Effector memory CD8-positive, alpha-beta T cell (primary cell): ENCODE measurements around the gene GLMP.

Experiments
- ATAC-seq: fragments of 150-1000 bp; cut with Tn5 transposase; replicated peaks from 2 replicates; pipeline ENCODE4 v1.10.0; 2021; ENCODE audit warnings: mild to moderate bottlenecking, moderate library complexity
- DNase-seq, 3 experiments: peaks; one replicate each; pipeline ENCODE4 v3.0.0; 2021
- H3K27ac Mint-ChIP-seq, 2 donors: one replicate each; pipeline ENCODE4 v1.8.0; 2022; ENCODE audit warnings: mild to moderate bottlenecking in 2 of 2, mixed read lengths in 2 of 2, moderate library complexity in 2 of 2
- H3K27me3 Mint-ChIP-seq, 2 donors: one replicate each; pipeline ENCODE4 v1.8.0; 2022; ENCODE audit warnings: mixed read lengths in 2 of 2
- H3K36me3 Mint-ChIP-seq: one replicate; pipeline ENCODE4 v1.8.0; 2022; ENCODE audit warnings: mild to moderate bottlenecking, moderate library complexity, mixed read lengths; ENCODE audit not compliant: insufficient read depth
- H3K4me1 Mint-ChIP-seq, 2 donors: one replicate each; pipeline ENCODE4 v1.8.0; 2022; ENCODE audit warnings: low read depth in 2 of 2, mixed read lengths in 2 of 2
- H3K4me3 Mint-ChIP-seq, 2 donors: one replicate each; pipeline ENCODE4 v1.8.0; 2022; ENCODE audit warnings: mild to moderate bottlenecking in 2 of 2, mixed read lengths in 2 of 2, moderate library complexity in 2 of 2
- H3K9me3 Mint-ChIP-seq, 2 donors: one replicate each; pipeline ENCODE4 v1.8.0; 2022; ENCODE audit warnings: mixed read lengths in 2 of 2

GLMP gene

GRCh38 chr1:156258859-156259258 is 36.6 kb downstream of the GLMP start:
- Mint-ChIP-seq H3K27me3 (no peaks in the 10 kb centered on the region), H3K9me3 (no peaks in the 10 kb centered on the region), H3K4me1 (peaks cover 0 to 5% of the 10 kb centered on the region in 2 donors), H3K4me3 (no peak overlapping the region), H3K36me3 (peaks cover 80% of the 10 kb centered on the region), H3K27ac (no peak overlapping the region)
- no peak for ATAC-seq
- DNase-seq: no peak

GRCh38 chr1:156257711-156258110 is 37.8 kb downstream of the GLMP start:
- Mint-ChIP-seq H3K9me3 (no peaks in the 10 kb centered on the region), H3K4me1 (peaks cover 0 to 5% of the 10 kb centered on the region in 2 donors), H3K36me3 (peaks cover 77% of the 10 kb centered on the region), H3K27ac (peak overlapping the region in 1 of 2 donors; percentile 35), H3K4me3 (no peak overlapping the region), H3K27me3 (no peaks in the 10 kb centered on the region)
- DNase-seq (no peak), ATAC-seq (peak; percentile 22)

GRCh38 chr1:156253634-156254033 is 41.8 kb downstream of the GLMP start:
- ATAC-seq: no peak
- H3K27me3 Mint-ChIP-seq: no peaks in the 10 kb centered on the region
- no peaks in the 10 kb centered on the region for H3K4me1 Mint-ChIP-seq
- H3K27ac Mint-ChIP-seq: peak overlapping the region; percentile 12 to 76
- peaks cover 57% of the 10 kb centered on the region for H3K36me3 Mint-ChIP-seq
- DNase-seq: no peak
- no peak overlapping the region for H3K4me3 Mint-ChIP-seq
- no peaks in the 10 kb centered on the region for H3K9me3 Mint-ChIP-seq

- Mint-ChIP-seq H3K4me1 (peaks cover 0 to 3% of the 10 kb centered on the region in 2 donors), H3K9me3 (no peaks in the 10 kb centered on the region), H3K27ac (no peak overlapping the region), H3K36me3 (peaks cover 45% of the 10 kb centered on the region), H3K4me3 (no peak overlapping the region), H3K27me3 (no peaks in the 10 kb centered on the region)
- no peak for DNase-seq
- no peak for ATAC-seq
Measured at GRCh38 chr1:156251527-156251926, 44.0 kb downstream of the GLMP start.

GRCh38 chr1:156249593-156249992 is 45.9 kb downstream of the GLMP start:
- H3K36me3 Mint-ChIP-seq: peaks cover 44% of the 10 kb centered on the region
- ATAC-seq: no peak
- no peak for DNase-seq
- no peaks in the 10 kb centered on the region for H3K27me3 Mint-ChIP-seq
- no peak overlapping the region for H3K4me3 Mint-ChIP-seq
- H3K4me1 Mint-ChIP-seq: peaks cover 14% of the 10 kb centered on the region in 2 donors
- H3K27ac Mint-ChIP-seq: peak overlapping the region; percentile 62 to 69
- H3K9me3 Mint-ChIP-seq: no peaks in the 10 kb centered on the region

- Mint-ChIP-seq H3K36me3 (peaks cover 46% of the 10 kb centered on the region), H3K4me3 (peak overlapping the region in 1 of 2 donors; percentile 19), H3K9me3 (no peaks in the 10 kb centered on the region), H3K27ac (peak overlapping the region in 1 of 2 donors; percentile 80), H3K4me1 (peaks cover 15 to 18% of the 10 kb centered on the region in 2 donors), H3K27me3 (no peaks in the 10 kb centered on the region)
- DNase-seq (no peak), ATAC-seq (no peak)
Measured at GRCh38 chr1:156248323-156248683, 47.2 kb downstream of the GLMP start.

- Mint-ChIP-seq H3K4me3 (peak within 1 kb of the TSS in 1 of 2 donors; percentile 41), H3K27ac (peak within 1 kb of the TSS; percentile 60 to 80)
Measured at GRCh38 chr1:156247460-156248322, 47.8 kb downstream of the GLMP start, which contains the start of gene PAQR6. TSS of gene PAQR6 (minus strand) at chr1:156248056. CDS start at chr1:156246731, 1,325 bp downstream.

GRCh38 chr1:156246781-156247459 is 48.6 kb downstream of the GLMP start:
- no peak for DNase-seq
- Mint-ChIP-seq H3K27me3 (no peaks in the 10 kb centered on the region), H3K9me3 (no peaks in the 10 kb centered on the region), H3K27ac (peak overlapping the region in 1 of 2 donors; percentile 60), H3K36me3 (peaks cover 39% of the 10 kb centered on the region), H3K4me1 (peaks cover 15 to 18% of the 10 kb centered on the region in 2 donors), H3K4me3 (peak overlapping the region in 1 of 2 donors; percentile 41)
- ATAC-seq: no peak

More at GRCh38 chr1:156247460-156248322, 47.8 kb downstream of the GLMP start, which contains the start of gene PAQR6:
- Mint-ChIP-seq H3K9me3 (no peaks in the 10 kb centered on the region), H3K4me1 (peaks cover 15 to 18% of the 10 kb centered on the region in 2 donors), H3K27me3 (no peaks in the 10 kb centered on the region), H3K36me3 (peaks cover 41% of the 10 kb centered on the region)
- no peak for ATAC-seq
- DNase-seq: no peak

GRCh38 chr1:156246241-156246780 is 49.2 kb downstream of the GLMP start:
- peaks cover 45% of the 10 kb centered on the region for H3K36me3 Mint-ChIP-seq
- H3K27me3 Mint-ChIP-seq: no peaks in the 10 kb centered on the region
- H3K4me3 Mint-ChIP-seq: peak overlapping the region; percentile 90
- ATAC-seq (no peak), DNase-seq (no peak)
- peak overlapping the region in 1 of 2 donors; percentile 41 for H3K27ac Mint-ChIP-seq
- no peaks in the 10 kb centered on the region for H3K9me3 Mint-ChIP-seq
- H3K4me1 Mint-ChIP-seq: peaks cover 15 to 18% of the 10 kb centered on the region in 2 donors

- DNase-seq (peak; percentile 27 to 33 (median 30)), ATAC-seq (peak; percentile 82)
- Mint-ChIP-seq H3K36me3 (peaks cover 40% of the 10 kb centered on the region), H3K27ac (peak overlapping the region; percentile 70 to 86), H3K27me3 (no peaks in the 10 kb centered on the region), H3K9me3 (no peaks in the 10 kb centered on the region), H3K4me3 (peak overlapping the region; percentile 90), H3K4me1 (peaks cover 15 to 21% of the 10 kb centered on the region in 2 donors)
Measured at GRCh38 chr1:156245451-156246232, 49.8 kb downstream of the GLMP start.

GRCh38 chr1:156244712-156245111 is 50.8 kb downstream of the GLMP start:
- H3K4me1 Mint-ChIP-seq: peaks cover 15 to 24% of the 10 kb centered on the region in 2 donors
- ATAC-seq: no peak
- H3K27ac Mint-ChIP-seq: peak overlapping the region; percentile 70 to 86
- H3K36me3 Mint-ChIP-seq: peaks cover 37% of the 10 kb centered on the region
- H3K27me3 Mint-ChIP-seq: no peaks in the 10 kb centered on the region
- H3K9me3 Mint-ChIP-seq: no peaks in the 10 kb centered on the region
- peak overlapping the region; percentile 90 for H3K4me3 Mint-ChIP-seq
- DNase-seq: no peak

- peaks cover 15 to 26% of the 10 kb centered on the region in 2 donors for H3K4me1 Mint-ChIP-seq
- no peaks in the 10 kb centered on the region for H3K27me3 Mint-ChIP-seq
- ATAC-seq (no peak), DNase-seq (no peak)
- H3K27ac Mint-ChIP-seq: peak overlapping the region in 1 of 2 donors; percentile 70
- H3K36me3 Mint-ChIP-seq: peaks cover 39% of the 10 kb centered on the region
- peak overlapping the region; percentile 90 for H3K4me3 Mint-ChIP-seq
- no peaks in the 10 kb centered on the region for H3K9me3 Mint-ChIP-seq
Measured at GRCh38 chr1:156244126-156244525, 51.4 kb downstream of the GLMP start.

GRCh38 chr1:156242738-156243137 is 52.7 kb downstream of the GLMP start:
- Mint-ChIP-seq H3K36me3 (peaks cover 40% of the 10 kb centered on the region), H3K9me3 (no peaks in the 10 kb centered on the region), H3K27me3 (no peaks in the 10 kb centered on the region), H3K4me3 (no peak overlapping the region), H3K27ac (peak overlapping the region; percentile 13 to 71), H3K4me1 (peaks cover 15 to 26% of the 10 kb centered on the region in 2 donors)
- no peak for DNase-seq
- ATAC-seq: no peak
